Measurements from ENCODE around the gene LAMB2.

DNA sequence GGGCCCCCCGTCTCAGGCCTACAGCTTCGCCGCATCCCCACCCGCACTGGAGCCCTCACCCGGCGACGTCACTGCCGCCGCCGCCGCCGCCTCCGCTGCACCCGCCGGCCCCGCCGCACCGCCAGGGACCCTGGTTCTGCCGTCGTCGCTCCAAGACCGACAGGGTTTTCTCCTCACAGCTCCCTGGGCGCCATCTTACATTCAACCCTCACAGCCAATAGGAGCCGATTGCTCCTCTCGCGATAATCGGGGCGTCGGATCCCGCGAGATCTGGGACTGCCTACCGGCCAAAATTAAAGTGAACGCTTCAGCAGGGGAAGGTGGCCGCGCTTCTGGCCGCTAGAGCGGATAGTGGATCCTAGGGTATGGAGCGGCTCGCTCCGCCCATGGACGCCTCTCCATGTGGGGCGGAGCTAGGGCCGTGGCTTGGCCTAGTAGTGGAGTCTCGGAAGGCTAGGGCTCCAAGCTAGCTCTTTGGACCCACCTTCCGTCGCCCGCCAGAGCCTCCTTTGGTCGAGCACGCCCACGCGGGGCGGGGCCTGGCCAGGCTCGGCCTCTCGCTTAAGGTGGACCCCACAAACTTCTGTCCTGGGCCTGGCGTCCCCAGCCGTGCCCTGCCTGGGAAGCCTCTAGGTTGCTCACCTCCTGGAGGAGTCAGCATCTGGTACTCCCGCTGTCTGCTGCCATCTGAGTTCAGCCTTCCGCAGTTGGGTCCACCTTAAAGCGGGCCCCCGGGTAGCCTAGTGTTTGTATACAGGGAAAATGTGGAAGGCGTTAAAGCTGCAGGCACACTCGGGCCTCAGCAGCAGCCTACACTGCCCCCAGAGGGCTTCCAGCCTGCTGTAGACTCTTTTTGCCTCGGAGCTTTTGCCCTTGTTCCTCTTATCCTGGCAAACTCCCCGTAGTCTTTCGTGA lies 38.7 kb downstream of the LAMB2 start, which contains the start of gene QRICH1:
- TF ChIP-seq, protein P1, sequence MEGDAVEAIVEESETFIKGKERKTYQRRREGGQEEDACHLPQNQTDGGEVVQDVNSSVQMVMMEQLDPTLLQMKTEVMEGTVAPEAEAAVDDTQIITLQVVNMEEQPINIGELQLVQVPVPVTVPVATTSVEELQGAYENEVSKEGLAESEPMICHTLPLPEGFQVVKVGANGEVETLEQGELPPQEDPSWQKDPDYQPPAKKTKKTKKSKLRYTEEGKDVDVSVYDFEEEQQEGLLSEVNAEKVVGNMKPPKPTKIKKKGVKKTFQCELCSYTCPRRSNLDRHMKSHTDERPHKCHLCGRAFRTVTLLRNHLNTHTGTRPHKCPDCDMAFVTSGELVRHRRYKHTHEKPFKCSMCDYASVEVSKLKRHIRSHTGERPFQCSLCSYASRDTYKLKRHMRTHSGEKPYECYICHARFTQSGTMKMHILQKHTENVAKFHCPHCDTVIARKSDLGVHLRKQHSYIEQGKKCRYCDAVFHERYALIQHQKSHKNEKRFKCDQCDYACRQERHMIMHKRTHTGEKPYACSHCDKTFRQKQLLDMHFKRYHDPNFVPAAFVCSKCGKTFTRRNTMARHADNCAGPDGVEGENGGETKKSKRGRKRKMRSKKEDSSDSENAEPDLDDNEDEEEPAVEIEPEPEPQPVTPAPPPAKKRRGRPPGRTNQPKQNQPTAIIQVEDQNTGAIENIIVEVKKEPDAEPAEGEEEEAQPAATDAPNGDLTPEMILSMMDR (IDR thresholded peaks at IDR 0.05): peak in 2 of 4 experiments; percentile 47 to 63
- TF ChIP-seq POLR2AphosphoS5 (IDR thresholded peaks at IDR 0.05): peak; percentile 93
